ENCODE data around the gene EPHB2.

- TF ChIP-seq POLR2AphosphoS5 (IDR thresholded peaks at IDR 0.05; ENCODE audit: borderline replicate concordance, low read depth, low read length) (no peak), EZH2 (IDR thresholded peaks at IDR 0.05) (no peak), FOXP2 (optimal IDR thresholded peaks at IDR 0.05; ENCODE audit: control extremely low read depth, extremely low read length, insufficient read depth) (no peak)
Observed at GRCh38 chr1:22914156-22914555, 203.5 kb downstream of the EPHB2 start.

All from SK-N-MC (cell line).